Sigmoid colon (tissue), 7 donors: ENCODE data around the gene RASSF8. TPM values are rescaled to one million over a fixed set of nuclear protein-coding genes. Genes with fewer than 3 reads are reported as not detected.

Source experiments
- DNase-seq: peaks from one replicate; pipeline ENCODE4 v3.0.0-alpha.2; 2019
- H3K27ac ChIP-seq, 4 donors: fragments of 200-600 bp; sonication (generic); one replicate each; pipeline ENCODE4 v1.5.1; 2016 to 2019; ENCODE audit warnings: mild to moderate bottlenecking in 1 of 4
- H3K27me3 ChIP-seq, 3 donors: fragments of 200-600 bp; sonication (generic); one replicate each; pipeline ENCODE4 v1.5.1; 2019; ENCODE audit warnings: mild to moderate bottlenecking in 1 of 3
- H3K36me3 ChIP-seq, 4 donors: fragments of 200-600 bp; sonication (generic); one replicate each; pipeline ENCODE4 v1.5.1; 2016 to 2019
- H3K4me1 ChIP-seq, 4 donors: fragments of 200-600 bp; sonication (generic); one replicate each; pipeline ENCODE4 v1.5.1; 2017 to 2019
- H3K4me3 ChIP-seq, 4 donors: fragments of 200-600 bp; sonication (generic); one replicate each; pipeline ENCODE4 v1.5.1; 2017 to 2019; ENCODE audit warnings: mild to moderate bottlenecking in 2 of 4, moderate library complexity in 1 of 4
- H3K9me3 ChIP-seq, 4 donors: fragments of 200-600 bp in 3 of 4; sonication (generic) in 3 of 4; one replicate each; pipeline versions ENCODE4 v1.5.1 to v1.6.1; 2013 to 2019
- EP300 ChIP-seq, 4 donors: sonication (generic); formaldehyde crosslinking; IDR thresholded peaks; one replicate each; pipeline ENCODE4 v1.6.1; 2017; ENCODE audit warnings: antibody characterized with exemption in 4 of 4
- POLR2A ChIP-seq, 2 donors: fragments of 450-650 bp; IDR thresholded peaks; one replicate each; pipeline ENCODE4 v1.6.1; 2016; ENCODE audit warnings: antibody characterized with exemption in 2 of 2, mild to moderate bottlenecking in 2 of 2, moderate library complexity in 2 of 2
- POLR2AphosphoS5 ChIP-seq, 4 donors: sonication (generic); formaldehyde crosslinking; IDR thresholded peaks; one replicate each; pipeline ENCODE4 v1.6.1; 2017; ENCODE audit warnings: antibody characterized with exemption in 4 of 4
- WGBS, 2 donors: extraction: QIAGEN DNeasy Blood & Tissue Kit; methylation state at CpG; one replicate each; pipeline ENCODE4 v1.1.7; 2013; 5-methylcytosine and 5-hydroxymethylcytosine counted together
- intact Hi-C: fragments of 100-400 bp; cut with DNase I; formaldehyde crosslinking; loops from one replicate; pipeline ENCODE4 v1.15.1; 2023
- polyA plus RNA-seq, 3 donors: library from polyadenylated mRNA; stranded (reverse); fragments of 200-250 nt; gene quantifications; one replicate each; pipeline ENCODE4 v1.2.3, GENCODE V29; 2013
- total RNA-seq, 4 donors: library from RNA; depleted of rRNA; stranded (reverse); fragments of >200 nt; gene quantifications; one replicate each; pipeline ENCODE4 v1.1.0, GENCODE V29; 2016
- TF ChIP-seq, protein P1 (sequence below), 4 experiments: fragments of 450-650 bp in 3 of 4; fragments of 200-600 bp in 1 of 4; IDR thresholded peaks; one replicate each; pipeline ENCODE4 v1.5.1; 2016 to 2019; ENCODE audit warnings: antibody characterized with exemption in 4 of 4, mild to moderate bottlenecking in 3 of 4, moderate library complexity in 2 of 4
- donor health status: healthy with polysubstance abuse.
- donor health status: Bipolar disorder and iron deficiency.
- donor health status: healthy.

The RASSF8 gene
- total and polyA plus RNA-seq, 7 donors: 0.92 to 109 (median 74.0) TPM

- no peak for TF ChIP-seq POLR2AphosphoS5 (IDR thresholded peaks at IDR 0.05)
- TF ChIP-seq POLR2A (IDR thresholded peaks at IDR 0.05): no peak
- TF ChIP-seq, protein P1, sequence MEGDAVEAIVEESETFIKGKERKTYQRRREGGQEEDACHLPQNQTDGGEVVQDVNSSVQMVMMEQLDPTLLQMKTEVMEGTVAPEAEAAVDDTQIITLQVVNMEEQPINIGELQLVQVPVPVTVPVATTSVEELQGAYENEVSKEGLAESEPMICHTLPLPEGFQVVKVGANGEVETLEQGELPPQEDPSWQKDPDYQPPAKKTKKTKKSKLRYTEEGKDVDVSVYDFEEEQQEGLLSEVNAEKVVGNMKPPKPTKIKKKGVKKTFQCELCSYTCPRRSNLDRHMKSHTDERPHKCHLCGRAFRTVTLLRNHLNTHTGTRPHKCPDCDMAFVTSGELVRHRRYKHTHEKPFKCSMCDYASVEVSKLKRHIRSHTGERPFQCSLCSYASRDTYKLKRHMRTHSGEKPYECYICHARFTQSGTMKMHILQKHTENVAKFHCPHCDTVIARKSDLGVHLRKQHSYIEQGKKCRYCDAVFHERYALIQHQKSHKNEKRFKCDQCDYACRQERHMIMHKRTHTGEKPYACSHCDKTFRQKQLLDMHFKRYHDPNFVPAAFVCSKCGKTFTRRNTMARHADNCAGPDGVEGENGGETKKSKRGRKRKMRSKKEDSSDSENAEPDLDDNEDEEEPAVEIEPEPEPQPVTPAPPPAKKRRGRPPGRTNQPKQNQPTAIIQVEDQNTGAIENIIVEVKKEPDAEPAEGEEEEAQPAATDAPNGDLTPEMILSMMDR (IDR thresholded peaks at IDR 0.05): no peak
- TF ChIP-seq EP300 (IDR thresholded peaks at IDR 0.05): no peak
- H3K4me3 ChIP-seq: peak overlapping the region in 3 of 4 donors; percentile 2 to 73 (median 3)
- H3K27ac ChIP-seq: peak overlapping the region; percentile 95 to 99 (median 98)
- H3K4me1 ChIP-seq: peaks cover 0 to 43% (median 32%) of the 10 kb centered on the region in 4 donors
- intact Hi-C loops: loop anchor here (10.0 kb wide), 1 partner anchor 104 kb away; no protein-coding TSS in a partner anchor
- H3K36me3 ChIP-seq: no peaks in the 10 kb centered on the region
- H3K27me3 ChIP-seq: no peaks in the 10 kb centered on the region
- no peaks in the 10 kb centered on the region for H3K9me3 ChIP-seq
- 91 to 93% methylated on average over 4 of the region's 4 CpGs for whole genome bisulfite sequencing, 2 donors
- DNase-seq: no peak
Observed at GRCh38 chr12:26120561-26121274, 162.2 kb downstream of the RASSF8 start.

DNA sequence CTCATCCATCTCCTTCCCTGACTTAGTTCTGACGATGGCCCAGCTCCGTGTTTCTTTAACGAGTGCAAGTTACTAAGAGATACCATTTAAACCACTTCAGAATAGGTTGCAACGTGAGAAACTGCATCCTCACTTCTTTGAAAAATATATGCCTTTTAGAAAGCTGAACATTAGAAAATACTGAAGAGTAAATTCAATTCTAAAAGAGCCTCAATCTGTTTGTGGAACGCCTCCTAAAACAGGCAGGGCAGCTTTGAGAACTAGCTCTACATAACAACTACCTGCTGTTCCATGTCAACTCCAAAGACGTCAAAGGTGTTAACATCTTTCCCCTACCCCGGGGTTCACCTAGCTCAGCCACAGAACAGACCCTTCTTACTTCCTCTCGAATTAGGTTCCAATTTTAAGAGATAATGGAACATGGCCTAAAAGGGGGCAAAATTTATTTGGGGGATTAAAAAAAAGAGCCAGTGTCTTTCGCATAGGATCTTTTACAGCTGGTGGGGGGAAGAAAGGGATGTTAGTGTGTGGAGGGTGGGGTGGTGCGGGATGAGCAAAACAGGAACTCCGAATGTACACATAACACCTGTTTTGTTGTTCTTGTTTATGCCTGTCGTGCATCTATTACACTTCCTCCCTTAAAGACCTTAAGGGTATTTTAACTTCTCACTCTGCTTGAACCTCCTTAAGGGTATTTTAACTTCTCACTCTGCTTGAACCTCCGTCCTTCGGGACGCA, 163.0 kb downstream of the RASSF8 start:
- intact Hi-C loops: loop anchor here (10.0 kb wide), 1 partner anchor 103 kb away; no protein-coding TSS in a partner anchor
- peak overlapping the region; percentile 58 to 75 (median 68) for H3K4me3 ChIP-seq
- TF ChIP-seq POLR2AphosphoS5 (IDR thresholded peaks at IDR 0.05): no peak
- TF ChIP-seq, protein P1 (IDR thresholded peaks at IDR 0.05): no peak
- no peak for TF ChIP-seq POLR2A (IDR thresholded peaks at IDR 0.05)
- TF ChIP-seq EP300 (IDR thresholded peaks at IDR 0.05): no peak
- peak overlapping the region; percentile 95 to 99 (median 98) for H3K27ac ChIP-seq
- no peak for DNase-seq
- WGBS, 2 donors: 43 to 48% methylated on average over 15 of the region's 15 CpGs
- H3K4me1 ChIP-seq: peaks cover 0 to 43% (median 32%) of the 10 kb centered on the region in 4 donors
- no peaks in the 10 kb centered on the region for H3K36me3 ChIP-seq
- no peaks in the 10 kb centered on the region for H3K27me3 ChIP-seq
- H3K9me3 ChIP-seq: no peaks in the 10 kb centered on the region

DNA sequence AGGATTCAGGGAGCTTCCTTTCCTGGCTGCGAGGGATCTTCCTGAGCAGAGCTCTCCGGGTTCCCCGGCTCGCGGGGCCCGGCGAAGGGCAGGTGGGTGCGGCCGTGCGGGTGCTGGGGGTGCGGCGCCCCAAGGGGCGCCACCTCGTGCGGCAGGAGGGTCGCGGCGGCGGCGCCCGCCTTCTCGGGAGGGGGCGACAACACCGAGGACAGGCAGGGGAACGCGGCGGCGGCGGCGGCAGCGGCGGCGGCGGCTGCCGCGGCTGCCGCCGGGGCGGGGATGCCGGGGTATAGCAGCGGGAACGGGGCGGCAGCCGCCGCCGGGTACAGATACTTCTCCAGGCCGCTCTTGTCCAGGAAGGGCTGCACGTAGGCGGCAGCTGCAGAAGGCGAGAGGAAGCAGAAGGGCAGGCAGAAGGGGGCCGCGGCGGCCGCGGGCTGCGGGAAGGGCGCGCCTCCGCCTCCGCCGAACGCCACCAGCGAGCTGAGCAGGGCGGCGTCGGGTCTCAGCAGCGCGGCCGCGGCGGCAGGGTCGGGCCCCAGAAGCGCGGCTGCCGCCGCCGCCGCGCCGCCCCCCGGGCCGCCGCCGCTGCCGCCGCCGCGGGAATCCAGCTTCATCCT, 163.7 kb downstream of the RASSF8 start:
- TF ChIP-seq POLR2A (IDR thresholded peaks at IDR 0.05) (no peak), POLR2AphosphoS5 (IDR thresholded peaks at IDR 0.05) (no peak), EP300 (IDR thresholded peaks at IDR 0.05) (no peak)
- TF ChIP-seq, protein P1 (IDR thresholded peaks at IDR 0.05): no peak
- WGBS, 2 donors: 1% methylated on average over 88 of the region's 88 CpGs
- Histone ChIP-seq H3K4me3 (peak overlapping the region; percentile 58 to 75 (median 68)), H3K36me3 (no peaks in the 10 kb centered on the region), H3K27me3 (no peaks in the 10 kb centered on the region), H3K9me3 (no peaks in the 10 kb centered on the region), H3K4me1 (peaks cover 0 to 49% (median 35%) of the 10 kb centered on the region in 4 donors), H3K27ac (peak overlapping the region; percentile 95 to 99 (median 98))
- intact Hi-C loops: loop anchor here (10.0 kb wide), 1 partner anchor 103 kb away; no protein-coding TSS in a partner anchor
- DNase-seq: no peak

DNA sequence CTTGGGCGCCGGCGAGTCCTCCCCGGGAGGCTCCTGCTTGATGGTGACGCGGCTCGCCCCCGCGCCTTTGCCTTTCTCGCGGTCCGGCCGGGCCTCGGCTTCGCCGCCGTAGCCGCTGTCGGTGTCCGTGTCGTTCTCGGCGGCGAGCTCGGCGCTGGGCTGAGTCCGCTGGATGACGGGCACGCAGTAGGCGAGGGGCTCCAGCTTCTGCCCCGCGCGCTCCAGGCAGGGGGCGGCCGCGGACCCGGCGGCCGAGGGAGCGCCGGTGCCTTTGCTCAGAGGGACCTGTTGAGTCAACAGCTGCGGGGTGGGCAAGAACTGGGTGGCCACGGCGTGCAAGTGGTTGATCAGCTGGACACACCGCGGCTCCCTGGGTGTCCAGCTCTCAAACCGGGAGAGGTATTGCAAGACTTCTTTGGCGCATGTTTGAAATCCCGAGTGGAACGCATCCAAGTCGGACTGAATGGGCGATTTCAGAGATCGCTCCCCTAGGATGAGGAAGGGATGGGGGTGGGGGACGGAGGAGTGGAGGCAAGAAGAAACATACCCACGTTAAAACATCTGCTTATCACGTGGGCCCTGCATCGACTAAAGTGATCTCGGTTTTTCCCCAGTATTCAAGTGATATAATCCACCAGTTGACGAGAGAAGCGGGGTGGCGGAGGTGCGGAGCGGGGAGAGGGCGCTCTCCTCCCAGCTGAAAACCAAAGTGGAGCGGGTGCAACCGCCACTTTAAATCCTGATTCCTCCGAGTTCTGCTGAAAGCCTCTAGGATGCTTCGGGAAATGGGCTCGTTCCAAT, 164.4 kb downstream of the RASSF8 start:
- DNase-seq: peak; percentile 92
- WGBS, 2 donors: 0 to 1% methylated on average over 69 of the region's 69 CpGs
- intact Hi-C loops: loop anchor here (10.0 kb wide), 1 partner anchor 102 kb away; no protein-coding TSS in a partner anchor
- Histone ChIP-seq H3K27ac (peak overlapping the region; percentile 95 to 99 (median 98)), H3K27me3 (no peaks in the 10 kb centered on the region), H3K9me3 (no peaks in the 10 kb centered on the region), H3K36me3 (no peaks in the 10 kb centered on the region), H3K4me1 (peaks cover 0 to 50% (median 35%) of the 10 kb centered on the region in 4 donors), H3K4me3 (peak overlapping the region; percentile 58 to 75 (median 68))
- TF ChIP-seq POLR2A (IDR thresholded peaks at IDR 0.05) (no peak), POLR2AphosphoS5 (IDR thresholded peaks at IDR 0.05) (peak; percentile 45 to 67 (median 53))
- TF ChIP-seq, protein P1 (IDR thresholded peaks at IDR 0.05): peak in 1 of 4 experiments; percentile 17
